GM12873 (cell line): ENCODE measurements around the gene STN1.

Experiments
- TF ChIP-seq, protein P1 (sequence below): IDR thresholded peaks from 2 replicates; pipeline ENCODE4 v1.5.1; 2012; ENCODE audit warnings: low read depth, mild to moderate bottlenecking, moderate library complexity, low read length, control low read depth; ENCODE audit not compliant: insufficient read depth; ENCODE audit errors: missing control alignments

Gene STN1, protein sequence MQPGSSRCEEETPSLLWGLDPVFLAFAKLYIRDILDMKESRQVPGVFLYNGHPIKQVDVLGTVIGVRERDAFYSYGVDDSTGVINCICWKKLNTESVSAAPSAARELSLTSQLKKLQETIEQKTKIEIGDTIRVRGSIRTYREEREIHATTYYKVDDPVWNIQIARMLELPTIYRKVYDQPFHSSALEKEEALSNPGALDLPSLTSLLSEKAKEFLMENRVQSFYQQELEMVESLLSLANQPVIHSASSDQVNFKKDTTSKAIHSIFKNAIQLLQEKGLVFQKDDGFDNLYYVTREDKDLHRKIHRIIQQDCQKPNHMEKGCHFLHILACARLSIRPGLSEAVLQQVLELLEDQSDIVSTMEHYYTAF

DNA sequence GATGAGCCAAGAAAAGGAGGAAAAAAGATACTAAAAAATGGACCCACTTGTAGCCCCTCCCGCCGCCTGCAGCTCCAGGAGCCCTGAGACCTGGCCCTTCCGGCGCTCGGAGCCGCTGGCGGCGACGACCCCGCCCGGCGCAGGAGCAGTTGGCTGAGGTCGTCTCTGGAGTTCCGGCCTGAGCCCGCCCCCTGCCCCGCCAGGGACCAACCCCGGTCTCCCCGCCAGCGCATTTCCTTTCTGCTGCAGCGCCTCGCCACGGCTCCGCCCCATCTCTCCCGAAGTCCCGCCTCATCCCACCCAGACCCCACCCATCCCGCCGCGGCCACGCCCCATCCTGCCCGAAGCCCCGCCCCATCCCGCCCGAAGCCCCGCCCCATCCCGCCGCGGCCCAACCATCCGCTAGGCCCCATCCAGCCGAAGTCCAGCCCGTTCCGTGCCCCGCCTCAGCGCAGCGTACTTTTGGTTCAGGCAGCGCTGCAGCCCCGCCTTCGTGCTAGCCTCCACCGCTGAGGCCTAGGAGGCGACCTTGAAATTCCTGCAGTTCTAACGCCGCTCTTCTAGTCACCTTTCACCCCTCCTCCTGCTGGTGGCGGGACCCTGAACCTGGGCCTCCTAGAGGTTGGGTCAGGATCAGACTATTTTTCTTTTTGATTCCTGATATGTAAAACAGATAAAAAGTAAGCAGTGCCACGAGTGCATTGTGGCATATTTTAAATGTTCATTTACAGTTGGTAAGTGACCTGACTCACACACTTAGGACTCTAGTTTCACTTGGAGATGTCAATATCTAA lies at the start of gene STN1:
TSS of gene STN1 (minus strand) at position 132 of the 794 bp plus-strand sequence. CDS start 590 bp downstream, outside the sequence.
- TF ChIP-seq, protein P1, sequence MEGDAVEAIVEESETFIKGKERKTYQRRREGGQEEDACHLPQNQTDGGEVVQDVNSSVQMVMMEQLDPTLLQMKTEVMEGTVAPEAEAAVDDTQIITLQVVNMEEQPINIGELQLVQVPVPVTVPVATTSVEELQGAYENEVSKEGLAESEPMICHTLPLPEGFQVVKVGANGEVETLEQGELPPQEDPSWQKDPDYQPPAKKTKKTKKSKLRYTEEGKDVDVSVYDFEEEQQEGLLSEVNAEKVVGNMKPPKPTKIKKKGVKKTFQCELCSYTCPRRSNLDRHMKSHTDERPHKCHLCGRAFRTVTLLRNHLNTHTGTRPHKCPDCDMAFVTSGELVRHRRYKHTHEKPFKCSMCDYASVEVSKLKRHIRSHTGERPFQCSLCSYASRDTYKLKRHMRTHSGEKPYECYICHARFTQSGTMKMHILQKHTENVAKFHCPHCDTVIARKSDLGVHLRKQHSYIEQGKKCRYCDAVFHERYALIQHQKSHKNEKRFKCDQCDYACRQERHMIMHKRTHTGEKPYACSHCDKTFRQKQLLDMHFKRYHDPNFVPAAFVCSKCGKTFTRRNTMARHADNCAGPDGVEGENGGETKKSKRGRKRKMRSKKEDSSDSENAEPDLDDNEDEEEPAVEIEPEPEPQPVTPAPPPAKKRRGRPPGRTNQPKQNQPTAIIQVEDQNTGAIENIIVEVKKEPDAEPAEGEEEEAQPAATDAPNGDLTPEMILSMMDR = no peak

DNA sequence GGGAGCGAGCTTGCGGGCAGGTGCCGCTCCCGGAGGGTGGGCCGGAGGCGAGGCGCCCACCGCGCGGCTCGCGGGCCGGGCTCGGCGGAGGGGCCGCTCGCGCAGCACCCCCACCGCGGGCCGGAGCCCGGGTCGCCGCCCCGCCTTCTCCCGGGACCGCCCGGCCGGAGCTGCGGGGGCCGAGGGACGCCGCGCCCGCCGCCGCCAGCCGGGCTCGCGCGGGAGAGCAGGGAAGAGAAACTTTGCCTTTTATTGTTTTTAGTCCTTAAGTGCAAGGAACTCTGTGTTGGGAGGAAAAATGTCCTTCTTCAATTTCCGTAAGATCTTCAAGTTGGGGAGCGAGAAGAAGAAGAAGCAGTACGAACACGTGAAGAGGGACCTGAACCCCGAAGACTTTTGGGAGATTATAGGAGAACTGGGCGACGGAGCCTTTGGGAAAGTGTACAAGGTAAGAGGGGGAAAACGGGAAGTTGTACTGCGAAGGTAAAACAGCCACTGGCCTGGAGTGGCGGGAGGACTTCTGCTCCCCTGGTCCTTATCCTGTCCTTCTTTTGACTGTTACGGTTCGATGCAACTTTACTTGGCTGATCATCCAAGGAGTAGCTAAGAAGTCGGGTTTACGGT lies 49.6 kb upstream of the STN1 start:
- TF ChIP-seq, protein P1 = no peak

DNA sequence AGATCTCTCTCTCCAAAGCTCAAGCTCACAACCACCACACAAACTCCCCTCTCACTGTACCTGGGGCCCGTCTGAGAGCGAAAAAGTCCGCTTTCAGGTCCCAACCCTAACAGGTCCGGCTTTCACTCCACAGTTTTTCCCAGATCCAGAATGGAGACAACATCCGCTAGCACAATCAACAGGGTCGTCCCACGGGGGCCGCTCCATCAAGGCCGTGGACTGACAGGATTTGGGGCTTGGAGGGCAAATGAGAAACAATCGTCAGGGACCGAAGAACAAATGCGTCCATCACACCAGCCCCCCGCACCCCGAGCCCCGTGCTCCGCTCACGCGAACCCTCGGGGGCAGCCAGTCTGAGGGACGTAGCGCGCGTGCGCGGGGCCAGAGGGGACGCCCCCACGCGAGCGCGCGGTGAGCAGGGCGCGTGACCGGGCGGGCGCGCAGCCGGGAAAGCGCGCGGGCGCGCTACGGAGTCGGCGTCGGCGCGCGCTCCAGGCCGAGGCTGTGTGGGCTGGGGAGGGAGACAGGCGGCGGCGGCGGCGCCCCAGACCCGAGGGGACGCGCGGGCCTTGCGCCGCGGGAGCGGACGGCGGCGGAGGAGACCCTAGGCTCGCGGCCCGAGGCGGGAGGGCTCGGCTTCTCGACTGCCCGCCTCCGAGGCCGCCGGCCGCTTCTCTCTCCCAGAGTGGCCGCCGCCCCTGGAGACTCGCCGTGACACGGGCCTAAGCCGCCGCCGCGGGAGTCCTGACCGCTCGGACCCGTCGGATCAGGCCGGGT lies 48.9 kb upstream of the STN1 start, which contains the start of gene SLK:
TSS of gene SLK (plus strand) at position 470 of the 777 bp plus-strand sequence. CDS start 606 bp downstream, outside the sequence.
- TF ChIP-seq, protein P1 = no peak

DNA sequence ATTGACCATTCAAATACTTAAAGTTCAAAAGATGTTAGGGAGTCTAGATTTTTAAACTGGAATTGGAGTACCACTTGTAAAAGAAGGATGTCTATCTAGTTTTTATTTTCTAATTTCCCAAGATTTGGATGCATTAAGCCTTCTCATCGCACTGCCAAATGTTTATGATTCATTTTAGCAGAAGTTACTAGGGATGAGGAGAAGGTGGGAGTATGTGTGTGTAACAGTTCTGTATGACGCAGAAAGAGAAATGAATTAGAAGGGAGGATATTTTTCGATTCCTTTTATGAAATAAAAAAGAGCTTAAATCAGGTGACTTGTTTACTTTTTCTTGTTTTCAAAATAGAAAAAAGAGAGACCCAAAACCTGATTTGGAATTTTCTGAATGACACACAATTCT lies 42.1 kb upstream of the STN1 start:
- TF ChIP-seq, protein P1 = no peak

DNA sequence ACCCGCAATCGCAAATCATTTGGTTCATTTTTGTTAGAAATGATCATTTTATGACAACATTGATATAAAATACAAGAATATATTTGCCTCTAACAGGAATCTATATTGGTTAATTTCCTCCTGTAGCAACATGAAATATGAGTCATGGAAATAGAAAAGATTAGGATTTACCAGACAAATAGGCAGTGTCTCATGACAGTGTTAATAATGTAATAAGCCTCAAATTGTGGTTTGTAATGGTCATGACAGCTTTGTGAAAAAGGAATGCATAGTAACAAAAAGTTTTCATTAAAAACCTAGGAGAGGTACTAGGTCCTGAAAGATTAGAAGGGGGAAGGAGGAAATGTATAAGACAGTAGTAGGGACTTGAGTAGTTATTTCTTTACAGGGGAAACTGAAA lies 41.0 kb upstream of the STN1 start:
- TF ChIP-seq, protein P1 = no peak

DNA sequence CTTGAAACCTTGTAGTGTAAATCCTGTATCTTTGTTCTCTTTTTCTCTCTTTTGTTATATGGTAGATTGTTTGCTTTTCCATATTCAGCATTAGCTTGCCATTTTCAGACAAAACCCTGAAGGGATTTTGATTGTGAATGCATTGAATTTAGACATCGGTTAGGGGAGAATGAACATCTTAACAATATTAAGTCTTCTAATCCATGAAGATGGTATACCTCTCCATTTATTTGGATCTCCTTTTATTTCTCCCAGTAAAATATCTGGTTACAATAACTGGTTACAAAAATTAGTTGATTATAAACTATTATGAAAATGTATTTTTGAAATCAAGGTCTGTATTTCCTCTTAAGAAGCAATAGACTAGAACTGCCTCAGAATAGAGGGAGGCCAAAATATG lies 36.6 kb upstream of the STN1 start:
- TF ChIP-seq, protein P1 = no peak

DNA sequence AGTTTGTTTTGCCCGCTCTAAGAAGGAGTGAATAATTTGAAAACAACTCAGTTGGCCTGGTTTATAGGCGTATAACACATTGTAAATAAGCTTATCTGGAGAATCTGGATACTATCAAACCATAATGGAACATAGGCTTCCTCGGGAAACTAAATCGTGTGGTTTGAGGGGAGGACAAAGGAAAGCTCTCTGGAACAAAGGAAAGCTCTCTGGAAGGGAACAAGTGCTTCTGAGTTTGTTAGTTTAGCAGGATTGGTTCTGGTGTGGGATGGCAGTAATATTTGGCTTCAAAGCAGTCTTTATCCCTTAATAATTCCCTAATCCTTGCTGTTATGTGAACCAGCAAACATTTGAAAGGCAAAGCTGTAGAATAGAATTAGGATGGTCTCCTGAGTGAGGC lies 34.0 kb upstream of the STN1 start:
- TF ChIP-seq, protein P1 = no peak
